ENCODE results near the gene HOXC10. TPM values are rescaled to one million over a fixed set of nuclear protein-coding genes. Genes with fewer than 3 reads are reported as not detected.

Gene HOXC10
- total RNA-seq, 1 donor from 2014 or later, result 2.6 TPM

- DNase-seq, result no peak
Measured at GRCh38 chr12:54003625-54004024, 18.7 kb downstream of the HOXC10 start.

- DNase-seq, result no peak
Measured at GRCh38 chr12:54004063-54004840, 19.3 kb downstream of the HOXC10 start.

DNA sequence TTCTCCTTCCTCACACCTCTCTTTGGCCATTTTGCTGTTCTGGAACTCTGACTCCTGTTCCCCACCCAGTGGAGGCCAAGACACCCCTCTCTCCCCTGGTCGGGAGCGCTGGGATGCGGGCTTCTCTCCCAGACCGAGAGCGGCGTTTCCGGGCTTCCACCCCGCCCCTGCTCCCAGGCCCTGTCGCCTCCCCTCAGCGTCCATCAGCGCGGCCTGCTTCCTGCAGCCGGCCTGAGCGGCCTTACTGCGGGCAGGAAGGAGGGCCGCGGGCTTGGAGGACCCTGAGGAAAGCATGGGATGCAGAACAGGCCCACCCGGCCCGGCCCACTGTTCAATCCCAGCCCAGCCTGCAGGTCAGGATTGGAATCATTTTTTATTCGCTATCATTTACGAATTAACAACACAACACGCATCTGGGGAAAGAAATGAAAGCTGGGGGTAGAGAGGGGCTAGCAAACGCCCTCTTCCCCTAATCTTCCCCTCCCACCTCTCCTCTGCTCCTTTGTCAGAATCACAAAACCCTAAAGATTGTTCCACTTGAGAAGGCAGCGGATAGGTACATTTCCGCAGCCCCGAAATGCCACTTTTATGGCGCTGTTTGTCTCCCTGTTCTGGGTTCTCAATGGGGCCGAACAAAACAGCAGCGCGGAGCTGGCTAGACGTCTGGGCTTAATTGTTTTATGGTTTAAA is 20.0 kb downstream of the HOXC10 start:
- no peak for DNase-seq

GRCh38 chr12:54005531-54005852 is 20.5 kb downstream of the HOXC10 start:
- DNase-seq, result no peak

- DNase-seq, result peak; percentile 91
Measured at GRCh38 chr12:54005853-54006558, 21.1 kb downstream of the HOXC10 start.

DNA sequence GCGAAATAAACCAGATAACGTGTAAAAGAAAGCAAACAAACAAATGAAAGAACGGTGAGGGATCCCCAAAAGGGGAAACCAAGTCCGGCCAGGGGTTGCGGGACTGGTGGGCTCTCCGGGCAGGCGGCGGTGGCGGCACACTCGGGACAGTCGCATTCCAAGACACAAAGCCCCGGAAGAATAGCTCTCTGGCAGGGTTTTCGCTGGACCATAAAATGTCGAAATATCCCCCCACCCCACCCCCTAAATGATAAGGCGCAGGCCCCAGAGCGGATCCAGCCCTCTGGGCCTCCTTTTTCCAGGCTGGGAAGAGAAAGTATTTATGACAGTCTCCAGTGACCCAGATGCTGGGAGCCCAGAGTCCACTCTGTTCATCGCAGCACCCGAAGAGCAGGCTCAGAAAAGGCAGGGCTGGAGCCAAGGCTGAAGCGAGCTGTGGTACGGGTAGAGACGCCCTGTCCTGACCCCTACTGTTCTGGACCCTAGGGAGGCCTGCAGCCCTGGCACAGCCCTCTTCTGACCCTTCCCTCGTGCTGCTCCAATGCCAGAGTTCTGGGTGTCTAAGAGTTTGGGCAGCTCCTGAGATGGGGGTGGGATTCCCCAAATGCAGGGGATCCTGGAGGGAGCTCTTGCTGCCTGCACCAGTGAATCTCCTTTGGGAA is 21.7 kb downstream of the HOXC10 start:
- DNase-seq, result no peak

DNA sequence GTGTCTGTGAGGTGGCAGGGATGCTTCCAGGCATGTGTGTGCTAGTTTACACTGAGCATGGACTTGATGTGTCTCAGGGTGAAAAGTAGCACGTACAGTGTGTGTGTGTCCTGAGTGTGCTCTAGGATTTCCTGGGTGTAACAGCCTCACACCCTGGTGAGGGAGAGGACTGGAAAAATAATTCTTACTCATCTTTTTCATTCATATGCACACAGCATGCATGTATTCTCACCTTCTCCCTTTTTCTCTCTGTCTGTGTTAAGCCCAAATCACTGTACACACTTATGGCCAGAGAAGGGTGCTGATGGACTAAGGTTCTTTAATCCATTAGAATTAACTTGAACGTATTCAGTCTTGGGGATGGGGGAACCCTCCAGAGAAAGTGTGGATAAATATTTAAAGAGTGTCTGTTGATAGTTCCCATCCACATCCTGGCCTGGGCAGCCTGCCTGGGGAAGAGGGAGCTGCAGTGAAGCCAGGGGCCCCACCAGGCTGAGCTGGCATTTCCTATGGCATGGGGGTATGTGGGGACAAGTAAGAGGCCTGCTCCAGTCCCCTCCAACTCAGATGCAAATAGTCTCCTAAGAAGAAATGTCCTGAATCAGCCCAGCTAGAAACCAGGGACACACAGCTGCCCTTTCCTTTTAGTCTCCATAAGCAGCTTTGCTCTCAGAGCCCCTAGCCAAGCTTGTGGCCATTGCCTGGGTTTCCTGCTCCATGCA is 22.8 kb downstream of the HOXC10 start:
- DNase-seq, result no peak

GRCh38 chr12:54008260-54008552 is 23.3 kb downstream of the HOXC10 start:
- no peak for DNase-seq

DNA sequence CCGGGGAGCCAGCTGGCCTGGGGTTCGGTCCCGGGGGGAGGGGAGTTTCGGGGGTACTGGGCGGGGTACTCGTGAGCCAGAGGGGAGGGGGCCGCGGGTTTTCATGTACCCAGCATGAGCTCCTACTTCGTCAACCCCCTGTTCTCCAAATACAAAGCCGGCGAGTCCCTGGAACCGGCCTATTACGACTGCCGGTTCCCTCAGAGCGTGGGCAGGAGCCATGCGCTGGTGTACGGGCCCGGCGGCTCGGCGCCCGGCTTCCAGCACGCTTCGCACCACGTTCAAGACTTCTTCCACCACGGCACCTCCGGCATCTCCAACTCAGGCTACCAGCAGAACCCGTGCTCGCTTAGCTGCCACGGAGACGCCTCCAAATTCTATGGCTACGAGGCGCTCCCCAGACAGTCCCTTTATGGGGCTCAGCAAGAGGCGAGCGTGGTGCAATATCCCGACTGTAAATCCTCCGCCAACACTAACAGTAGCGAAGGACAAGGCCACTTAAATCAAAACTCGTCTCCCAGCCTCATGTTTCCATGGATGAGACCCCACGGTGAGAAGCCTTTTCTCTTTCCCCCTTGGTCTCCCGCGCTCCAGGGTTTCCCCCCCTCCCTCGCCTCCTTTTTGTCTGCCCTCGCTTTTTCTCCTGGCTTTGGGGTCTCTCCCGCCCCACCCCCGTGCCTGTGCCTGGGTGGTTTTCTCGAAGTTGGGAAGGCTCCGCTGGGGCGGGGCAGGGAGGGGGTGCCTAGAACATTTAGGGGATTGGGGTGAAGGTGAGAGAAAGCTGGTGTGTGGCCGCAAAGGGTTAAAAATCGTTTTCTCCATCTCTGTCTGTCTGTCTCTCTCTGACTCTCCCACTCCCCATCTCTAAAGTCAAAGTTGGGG is 24.5 kb downstream of the HOXC10 start:
- no peak for DNase-seq

GRCh38 chr12:54010053-54010971 is 25.4 kb downstream of the HOXC10 start:
- no peak for DNase-seq

DNA sequence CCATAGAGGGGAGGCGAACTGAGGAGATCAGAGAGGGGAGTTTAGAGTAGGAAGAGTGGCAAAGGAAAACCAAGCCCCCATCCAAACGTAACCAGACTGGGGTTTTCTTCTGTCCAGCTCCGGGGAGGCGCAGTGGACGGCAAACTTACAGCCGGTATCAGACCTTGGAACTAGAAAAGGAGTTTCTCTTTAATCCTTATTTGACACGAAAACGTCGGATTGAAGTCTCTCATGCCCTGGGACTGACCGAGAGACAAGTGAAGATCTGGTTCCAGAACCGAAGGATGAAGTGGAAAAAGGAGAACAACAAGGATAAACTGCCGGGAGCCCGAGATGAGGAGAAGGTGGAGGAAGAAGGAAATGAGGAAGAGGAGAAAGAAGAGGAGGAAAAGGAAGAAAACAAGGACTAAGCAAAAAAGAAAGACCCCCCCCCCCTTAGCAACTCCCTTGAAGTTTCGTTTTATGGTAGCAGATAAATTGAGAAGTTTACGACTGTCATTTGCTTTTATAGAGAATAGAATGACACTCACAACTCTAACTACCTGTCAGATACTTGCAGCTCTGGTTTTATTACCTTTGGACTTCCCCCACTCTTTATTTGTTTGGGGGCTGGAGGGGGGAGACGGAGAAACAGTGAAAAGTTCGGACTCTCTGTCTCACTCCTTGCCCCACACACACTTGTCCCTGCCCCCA is 26.2 kb downstream of the HOXC10 start:
- no peak for DNase-seq

GRCh38 chr12:54011665-54012532 is 27.0 kb downstream of the HOXC10 start:
- no peak for DNase-seq

DNA sequence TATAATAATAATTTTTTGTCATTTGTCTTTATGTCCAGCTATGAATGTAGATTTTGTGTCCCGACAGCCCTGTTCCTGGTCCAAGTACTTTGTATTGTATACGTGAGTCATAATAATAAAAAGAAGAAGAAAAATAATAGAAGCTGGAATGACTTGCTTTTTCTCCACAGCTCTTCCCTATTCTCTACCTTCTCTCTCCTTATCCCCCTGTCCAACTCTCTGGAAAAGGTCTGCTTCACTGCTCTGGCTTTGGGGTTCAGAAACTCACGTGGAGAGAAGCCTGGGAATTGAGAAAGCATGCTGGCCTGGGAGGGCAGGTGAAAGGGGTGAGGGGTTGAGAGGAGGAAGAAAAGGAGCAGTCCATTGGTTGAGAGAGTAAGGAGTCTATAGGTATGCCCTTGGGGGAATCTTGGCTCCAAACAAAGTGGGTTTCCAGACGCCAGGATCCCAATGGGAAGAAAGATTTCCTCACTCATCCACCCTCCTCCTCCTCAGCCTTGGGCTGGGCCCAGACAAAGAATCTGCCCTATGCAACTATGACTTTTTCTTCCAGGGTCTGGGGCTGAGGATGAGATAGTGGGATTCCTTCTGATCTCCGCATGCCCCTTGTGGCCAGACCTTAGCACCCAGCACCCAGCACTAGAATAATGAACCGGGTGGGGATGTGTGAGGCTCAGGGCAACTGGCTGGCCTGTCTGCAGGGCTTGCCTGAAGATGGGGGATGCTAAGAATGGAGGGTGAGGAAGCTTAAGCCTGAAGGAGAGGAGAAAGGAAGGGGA is 27.9 kb downstream of the HOXC10 start:
- no peak for DNase-seq

- DNase-seq, result no peak
Measured at GRCh38 chr12:54014377-54015017, 29.6 kb downstream of the HOXC10 start.

- DNase-seq, result no peak
Measured at GRCh38 chr12:54015018-54015931, 30.3 kb downstream of the HOXC10 start.

DNA sequence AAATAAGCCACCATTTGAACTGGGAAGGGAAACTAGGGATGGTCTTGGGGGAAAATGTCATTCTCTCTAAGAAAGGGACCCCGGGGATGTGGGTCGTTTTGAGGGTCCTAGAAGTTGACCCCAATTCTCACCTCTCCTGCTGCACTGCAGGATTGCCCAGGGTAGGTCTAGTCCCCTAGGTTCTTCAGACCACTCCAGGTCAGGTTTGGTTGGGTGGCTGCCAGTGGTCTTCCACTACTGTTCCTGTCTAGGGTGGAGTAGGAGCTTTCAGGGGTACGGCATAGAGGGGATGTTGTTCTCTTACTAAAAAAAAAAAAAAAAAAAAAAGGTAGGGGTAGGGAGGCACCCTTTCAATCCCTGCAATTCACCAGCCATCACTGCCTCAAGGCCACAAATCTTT is 31.1 kb downstream of the HOXC10 start:
- DNase-seq, result no peak
